Activated CD4-positive, alpha-beta T cell treated with anti-CD3 and anti-CD28 coated beads, Interleukin-2, amount 10 ng/mL, durations not matched to agents 7 days and 5 days (primary cell): Measurements from ENCODE around the gene LPP. TPM values are rescaled to one million over a fixed set of nuclear protein-coding genes. Genes with fewer than 3 reads are reported as not detected.
"Not testable (repeated sequence)": the region's sequence is repeated elsewhere in the genome, so short reads cannot be mapped to it uniquely, and the experiment has no call there.

ENCODE experiments used
- CTCF ChIA-PET: fragments of 350-600 bp; sonication (Branson Sonifier 250); formaldehyde crosslinking; loops from one replicate; lab custom pipeline; 2021; ENCODE audit warnings: antibody characterized with exemption; lab: Charles Lee
- POLR2A ChIA-PET: fragments of 350-600 bp; sonication (Branson Sonifier 250); formaldehyde crosslinking; loops from one replicate; lab custom pipeline; 2021; ENCODE audit warnings: antibody characterized with exemption; lab: Charles Lee
- DNase-seq: peaks from one replicate; pipeline ENCODE4 v3.0.0-alpha.2; 2020
- H3K27ac Mint-ChIP-seq: one replicate; pipeline ENCODE4 v1.8.0; 2021; ENCODE audit warnings: mild to moderate bottlenecking, moderate library complexity, mixed read lengths
- H3K27me3 Mint-ChIP-seq: one replicate; pipeline ENCODE4 v1.8.0; 2021; ENCODE audit warnings: mixed read lengths
- H3K36me3 Mint-ChIP-seq: one replicate; pipeline ENCODE4 v1.8.0; 2021; ENCODE audit warnings: low read depth, mixed read lengths
- H3K4me1 Mint-ChIP-seq: one replicate; pipeline ENCODE4 v1.8.0; 2021; ENCODE audit warnings: mixed read lengths
- H3K4me3 Mint-ChIP-seq: one replicate; pipeline ENCODE4 v1.8.0; 2021; ENCODE audit warnings: mild to moderate bottlenecking, moderate library complexity, mixed read lengths
- H3K9me3 Mint-ChIP-seq: one replicate; pipeline ENCODE4 v1.8.0; 2021; ENCODE audit warnings: mixed read lengths
- total RNA-seq, 2 experiments: library from RNA; stranded (reverse); gene quantifications; one replicate each; pipeline ENCODE4 v1.2.3, GENCODE V29; 2021

Gene LPP
- total RNA-seq, 2 experiments from 2014 or later = 63.6 to 70.3 TPM

- peaks cover 10% of the 10 kb centered on the region for H3K9me3 Mint-ChIP-seq
- H3K36me3 Mint-ChIP-seq = peaks cover 12% of the 10 kb centered on the region
- no peak overlapping the region for H3K4me3 Mint-ChIP-seq
- no peaks in the 10 kb centered on the region for H3K27me3 Mint-ChIP-seq
- ChIA-PET CTCF (interaction anchor here (0.7 kb wide), 1 partner anchor 1488 kb away, joined by 3 read pairs; the partner anchor contains the start of gene RPL39L), POLR2A (no interaction called here)
- peaks cover 4% of the 10 kb centered on the region for H3K4me1 Mint-ChIP-seq
- no peak overlapping the region for H3K27ac Mint-ChIP-seq
- no peak for DNase-seq
Measured at GRCh38 chr3:188627652-188628051, 473.7 kb downstream of the LPP start.

- DNase-seq = no peak
- ChIA-PET POLR2A (interaction anchor here (0.6 kb wide), 1 partner anchor 165 kb away, joined by 4 read pairs; no protein-coding TSS in a partner anchor), CTCF (interaction anchor here (0.6 kb wide), 1 partner anchor 71 kb away, joined by 5 read pairs; no protein-coding TSS in a partner anchor)
- Mint-ChIP-seq H3K4me3 (no peak overlapping the region), H3K27me3 (no peaks in the 10 kb centered on the region), H3K36me3 (peaks cover 18% of the 10 kb centered on the region), H3K27ac (no peak overlapping the region), H3K9me3 (peaks cover 16% of the 10 kb centered on the region), H3K4me1 (peaks cover 4% of the 10 kb centered on the region)
Measured at GRCh38 chr3:188631291-188632010, 477.5 kb downstream of the LPP start.

GRCh38 chr3:188633206-188633605 lies 479.2 kb downstream of the LPP start:
- ChIA-PET CTCF (no interaction called here), POLR2A (no interaction called here)
- no peak overlapping the region for H3K4me3 Mint-ChIP-seq
- peaks cover 9% of the 10 kb centered on the region for H3K36me3 Mint-ChIP-seq
- H3K9me3 Mint-ChIP-seq = peaks cover 15% of the 10 kb centered on the region
- no peaks in the 10 kb centered on the region for H3K4me1 Mint-ChIP-seq
- H3K27ac Mint-ChIP-seq = no peak overlapping the region
- DNase-seq = no peak
- no peaks in the 10 kb centered on the region for H3K27me3 Mint-ChIP-seq

GRCh38 chr3:188634285-188634684 lies 480.3 kb downstream of the LPP start:
- CTCF ChIA-PET = no interaction called here
- Mint-ChIP-seq H3K4me1 (no peaks in the 10 kb centered on the region), H3K27me3 (no peaks in the 10 kb centered on the region), H3K27ac (no peak overlapping the region), H3K9me3 (peaks cover 11% of the 10 kb centered on the region), H3K4me3 (no peak overlapping the region), H3K36me3 (peaks cover 6% of the 10 kb centered on the region)
- POLR2A ChIA-PET = no interaction called here
- DNase-seq = no peak

GRCh38 chr3:188635258-188636042 lies 481.5 kb downstream of the LPP start:
- H3K36me3 Mint-ChIP-seq = peaks cover 5% of the 10 kb centered on the region
- H3K4me1 Mint-ChIP-seq = no peaks in the 10 kb centered on the region
- no peak overlapping the region for H3K27ac Mint-ChIP-seq
- DNase-seq = no peak
- POLR2A ChIA-PET = no interaction called here
- peaks cover 7% of the 10 kb centered on the region for H3K9me3 Mint-ChIP-seq
- no peaks in the 10 kb centered on the region for H3K27me3 Mint-ChIP-seq
- CTCF ChIA-PET = interaction anchor here (0.6 kb wide), 1 partner anchor 134 kb away, joined by 3 read pairs; no protein-coding TSS in a partner anchor
- no peak overlapping the region for H3K4me3 Mint-ChIP-seq

- H3K27ac Mint-ChIP-seq, H3K4me1 Mint-ChIP-seq, CTCF ChIA-PET, H3K9me3 Mint-ChIP-seq, H3K4me3 Mint-ChIP-seq, H3K27me3 Mint-ChIP-seq, DNase-seq, POLR2A ChIA-PET, H3K36me3 Mint-ChIP-seq: not testable (repeated sequence)
Measured at GRCh38 chr3:188636292-188636691, 482.3 kb downstream of the LPP start.

- ChIA-PET CTCF (no interaction called here), POLR2A (no interaction called here)
- DNase-seq = no peak
- Mint-ChIP-seq H3K27me3 (no peaks in the 10 kb centered on the region), H3K4me3 (no peak overlapping the region), H3K4me1 (peaks cover under 1% of the 10 kb centered on the region), H3K9me3 (peaks cover 2% of the 10 kb centered on the region), H3K36me3 (no peaks in the 10 kb centered on the region), H3K27ac (no peak overlapping the region)
Measured at GRCh38 chr3:188641076-188641475, 487.1 kb downstream of the LPP start.

- ChIA-PET POLR2A (no interaction called here), CTCF (interaction anchor here (0.6 to 1.4 kb wide), 3 partner anchors 29 to 758 kb away, joined by 3 to 4 read pairs (median 4); no protein-coding TSS in a partner anchor)
- H3K27ac Mint-ChIP-seq = no peak overlapping the region
- H3K27me3 Mint-ChIP-seq = no peaks in the 10 kb centered on the region
- peaks cover 11% of the 10 kb centered on the region for H3K4me1 Mint-ChIP-seq
- H3K4me3 Mint-ChIP-seq = no peak overlapping the region
- no peaks in the 10 kb centered on the region for H3K36me3 Mint-ChIP-seq
- DNase-seq = no peak
- no peaks in the 10 kb centered on the region for H3K9me3 Mint-ChIP-seq
Measured at GRCh38 chr3:188643736-188644135, 489.8 kb downstream of the LPP start.

- Mint-ChIP-seq H3K36me3 (peaks cover 4% of the 10 kb centered on the region), H3K4me3 (no peak overlapping the region), H3K27ac (no peak overlapping the region), H3K9me3 (peaks cover 6% of the 10 kb centered on the region), H3K27me3 (no peaks in the 10 kb centered on the region), H3K4me1 (peaks cover 11% of the 10 kb centered on the region)
- POLR2A ChIA-PET = no interaction called here
- no peak for DNase-seq
- CTCF ChIA-PET = interaction anchor here (0.9 kb wide), 1 partner anchor 908 kb away, joined by 3 read pairs; no protein-coding TSS in a partner anchor
Measured at GRCh38 chr3:188646592-188646991, 492.6 kb downstream of the LPP start.

GRCh38 chr3:188647237-188647636 lies 493.3 kb downstream of the LPP start:
- ChIA-PET POLR2A (no interaction called here), CTCF (interaction anchor here (0.6 to 1.8 kb wide), 3 partner anchors 336 to 909 kb away, joined by 3 to 5 read pairs (median 3); no protein-coding TSS in a partner anchor)
- Mint-ChIP-seq H3K4me3 (no peak overlapping the region), H3K4me1 (peaks cover 11% of the 10 kb centered on the region), H3K36me3 (peaks cover 4% of the 10 kb centered on the region), H3K9me3 (peaks cover 7% of the 10 kb centered on the region), H3K27me3 (no peaks in the 10 kb centered on the region), H3K27ac (no peak overlapping the region)
- no peak for DNase-seq

- DNase-seq = no peak
- CTCF ChIA-PET = interaction anchor here (0.9 to 1.3 kb wide), 2 partner anchors 21 to 25 kb away, joined by 3 read pairs; no protein-coding TSS in a partner anchor
- H3K4me1 Mint-ChIP-seq = peaks cover 11% of the 10 kb centered on the region
- H3K27ac Mint-ChIP-seq = no peak overlapping the region
- POLR2A ChIA-PET = no interaction called here
- no peaks in the 10 kb centered on the region for H3K27me3 Mint-ChIP-seq
- peaks cover 14% of the 10 kb centered on the region for H3K9me3 Mint-ChIP-seq
- H3K4me3 Mint-ChIP-seq = no peak overlapping the region
- H3K36me3 Mint-ChIP-seq = peaks cover 5% of the 10 kb centered on the region
Measured at GRCh38 chr3:188649521-188649920, 495.6 kb downstream of the LPP start.

GRCh38 chr3:188656196-188656982 lies 502.4 kb downstream of the LPP start:
- peaks cover 2% of the 10 kb centered on the region for H3K36me3 Mint-ChIP-seq

More at GRCh38 chr3:188656196-188656982, 502.4 kb downstream of the LPP start:
- ChIA-PET POLR2A (interaction anchor here (0.6 kb wide), 1 partner anchor 12 kb away, joined by 5 read pairs; no protein-coding TSS in a partner anchor), CTCF (no interaction called here)
- Mint-ChIP-seq H3K4me3 (no peak overlapping the region), H3K27ac (no peak overlapping the region), H3K9me3 (peaks cover 10% of the 10 kb centered on the region), H3K27me3 (no peaks in the 10 kb centered on the region), H3K4me1 (peaks cover 2% of the 10 kb centered on the region)
- no peak for DNase-seq
